ENCODE measurements around the gene GET4.

- TF ChIP-seq CTCF (conservative IDR thresholded peaks at IDR 0.05 in 1 of 2, IDR thresholded peaks at IDR 0.05 in 1 of 2; ENCODE audit: extremely low read depth in 1 of 2, insufficient read depth in 1 of 2, low read depth in 1 of 2, low read length in 2 of 2) (no peak), EZH2 (IDR thresholded peaks at IDR 0.05; ENCODE audit: borderline replicate concordance, low read length) (no peak)
Observed at GRCh38 chr7:889391-889790, 13.0 kb downstream of the GET4 start.
